Adrenal gland (tissue), 12 donors: Measurements from ENCODE around the gene LRP8. TPM values are rescaled to one million over a fixed set of nuclear protein-coding genes. Genes with fewer than 3 reads are reported as not detected.

ENCODE experiments used
- DNase-seq, 7 donors: peaks; one replicate each; pipeline ENCODE4 v3.0.0-alpha.2; 2019 to 2020
- H3K27ac ChIP-seq, 5 donors: fragments of 200-600 bp; sonication (generic) in 4 of 5; 1 replicate in 3 of 5; 2 replicates in 2 of 5; pipeline versions ENCODE4 v1.5.1 to v1.8.0; 2016 to 2020; ENCODE audit warnings: mild to moderate bottlenecking in 1 of 5
- H3K27me3 ChIP-seq: fragments of 200-600 bp; 2 replicates; pipeline ENCODE4 v1.8.0; 2021
- H3K36me3 ChIP-seq, 2 donors: fragments of 200-600 bp; replicated peaks in 1 of 2; 1 replicate in 1 of 2; 2 replicates in 1 of 2; pipeline versions ENCODE4 v1.5.1 to v1.8.0; 2018 to 2022
- H3K4me1 ChIP-seq, 2 donors: fragments of 200-600 bp; replicated peaks in 1 of 2; 1 replicate in 1 of 2; 2 replicates in 1 of 2; pipeline versions ENCODE4 v1.5.1 to v1.8.0; 2018 to 2021
- H3K4me3 ChIP-seq, 4 donors: fragments of 200-600 bp; sonication (generic) in 3 of 4; one replicate each; pipeline ENCODE4 v1.5.1; 2016 to 2018
- H3K9me3 ChIP-seq, 3 donors: fragments of 200-600 bp; sonication (generic) in 1 of 3; replicated peaks in 1 of 3; 1 replicate in 2 of 3; 2 replicates in 1 of 3; pipeline versions ENCODE4 v1.5.1 to v1.8.0; 2016 to 2021
- POLR2A ChIP-seq, 2 donors: fragments of 450-650 bp; IDR thresholded peaks; one replicate each; pipeline ENCODE4 v1.6.1; 2017; ENCODE audit warnings: antibody characterized with exemption in 2 of 2, mild to moderate bottlenecking in 2 of 2, moderate library complexity in 1 of 2
- WGBS, 4 donors: extraction: QIAGEN DNeasy Blood & Tissue Kit in 2 of 4; methylation state at CpG; one replicate each; pipeline versions ENCODE4 v1.1.5 to v1.1.7; 2013 to 2017; 5-methylcytosine and 5-hydroxymethylcytosine counted together
- intact Hi-C, 2 donors: fragments of 100-400 bp; cut with DNase I; formaldehyde crosslinking; loops; one replicate each; pipeline versions ENCODE4 v1.14.1 to v1.15.0; 2022 to 2023
- polyA plus RNA-seq, 3 donors: library from polyadenylated mRNA; stranded (reverse); fragments of 200-250 nt in 2 of 3; fragments of 350-450 nt in 1 of 3; fragmentation: Illumina TruSeq in 1 of 3; extraction: RNeasy Lipid Tissue Mini Kit (QIAGEN cat#74804) in 1 of 3; gene quantifications; one replicate each; pipeline ENCODE4 v1.2.3, GENCODE V29; 2013 to 2014
- total RNA-seq, 9 donors: library from RNA; depleted of rRNA in 4 of 9; stranded (reverse); fragments of >200 nt in 4 of 9; fragments of 120-200 nt in 1 of 9; fragmentation: NEBNext Ultra II Directional in 1 of 9; extraction: Animal tissue kit (Norgen Biotek cat#: 25700) in 1 of 9; gene quantifications; one replicate each; pipeline versions ENCODE4 v1.1.0 to v1.2.4, GENCODE V29; 2013 to 2023
- TF ChIP-seq, protein P1 (sequence below), 6 experiments: fragments of 450-650 bp in 4 of 6; fragments of 200-600 bp in 2 of 6; sonication (generic) in 1 of 6; IDR thresholded peaks; 1 replicate in 5 of 6; 2 replicates in 1 of 6; pipeline versions ENCODE4 v1.5.1 to v1.8.0; 2016 to 2021; ENCODE audit warnings: antibody characterized with exemption in 6 of 6, mild to moderate bottlenecking in 2 of 6, moderate library complexity in 1 of 6
- donor health status: healthy with polysubstance abuse.
- donor health status: Bipolar disorder and iron deficiency.
- donor health status: DM: yes; HTN: yes; CAD: no.
- donor health status: DM: no; HTN: no; CAD: no.
- donor health status: DM: no; HTN: no; CAD: no.
- donor health status: DM: yes; HTN: yes; CAD: no.

The LRP8 gene
- total and polyA plus RNA-seq, 12 donors, result 0.64 to 7.6 (median 2.7) TPM

DNA sequence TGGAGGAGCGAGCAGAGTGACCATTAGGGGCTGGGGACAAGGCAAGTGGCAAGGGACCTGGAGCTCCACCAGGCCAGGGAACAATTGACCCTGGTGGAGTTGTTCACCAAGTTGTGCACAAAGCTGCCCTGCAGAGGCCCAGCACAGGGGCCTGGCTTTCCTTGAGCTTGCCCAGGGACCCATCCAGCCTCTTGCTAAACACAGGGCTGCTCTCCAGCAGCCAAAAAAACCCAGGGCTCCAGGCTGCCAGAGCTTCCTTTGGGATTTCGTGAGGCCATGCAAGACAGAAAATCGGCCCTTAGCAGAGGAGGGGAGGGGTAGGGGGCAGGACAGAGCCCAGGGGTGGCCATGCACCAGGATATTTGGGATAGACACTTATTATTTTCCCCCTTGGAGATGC, 32.6 kb downstream of the LRP8 start:
- Histone ChIP-seq H3K4me3 (no peak overlapping the region), H3K27me3 (no peaks in the 10 kb centered on the region), H3K27ac (no peak overlapping the region), H3K4me1 (peaks cover 0 to 4% of the 10 kb centered on the region in 2 donors), H3K36me3 (no peaks in the 10 kb centered on the region), H3K9me3 (no peaks in the 10 kb centered on the region)
- 71 to 93% (median 86%) methylated on average over 1 to 3 of the region's 3 CpGs for WGBS, 4 donors
- DNase-seq, result no peak
- TF ChIP-seq, protein P1, sequence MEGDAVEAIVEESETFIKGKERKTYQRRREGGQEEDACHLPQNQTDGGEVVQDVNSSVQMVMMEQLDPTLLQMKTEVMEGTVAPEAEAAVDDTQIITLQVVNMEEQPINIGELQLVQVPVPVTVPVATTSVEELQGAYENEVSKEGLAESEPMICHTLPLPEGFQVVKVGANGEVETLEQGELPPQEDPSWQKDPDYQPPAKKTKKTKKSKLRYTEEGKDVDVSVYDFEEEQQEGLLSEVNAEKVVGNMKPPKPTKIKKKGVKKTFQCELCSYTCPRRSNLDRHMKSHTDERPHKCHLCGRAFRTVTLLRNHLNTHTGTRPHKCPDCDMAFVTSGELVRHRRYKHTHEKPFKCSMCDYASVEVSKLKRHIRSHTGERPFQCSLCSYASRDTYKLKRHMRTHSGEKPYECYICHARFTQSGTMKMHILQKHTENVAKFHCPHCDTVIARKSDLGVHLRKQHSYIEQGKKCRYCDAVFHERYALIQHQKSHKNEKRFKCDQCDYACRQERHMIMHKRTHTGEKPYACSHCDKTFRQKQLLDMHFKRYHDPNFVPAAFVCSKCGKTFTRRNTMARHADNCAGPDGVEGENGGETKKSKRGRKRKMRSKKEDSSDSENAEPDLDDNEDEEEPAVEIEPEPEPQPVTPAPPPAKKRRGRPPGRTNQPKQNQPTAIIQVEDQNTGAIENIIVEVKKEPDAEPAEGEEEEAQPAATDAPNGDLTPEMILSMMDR (IDR thresholded peaks at IDR 0.05), result no peak
- TF ChIP-seq POLR2A (IDR thresholded peaks at IDR 0.05), result no peak
- intact Hi-C loops, result no loop called here

DNA sequence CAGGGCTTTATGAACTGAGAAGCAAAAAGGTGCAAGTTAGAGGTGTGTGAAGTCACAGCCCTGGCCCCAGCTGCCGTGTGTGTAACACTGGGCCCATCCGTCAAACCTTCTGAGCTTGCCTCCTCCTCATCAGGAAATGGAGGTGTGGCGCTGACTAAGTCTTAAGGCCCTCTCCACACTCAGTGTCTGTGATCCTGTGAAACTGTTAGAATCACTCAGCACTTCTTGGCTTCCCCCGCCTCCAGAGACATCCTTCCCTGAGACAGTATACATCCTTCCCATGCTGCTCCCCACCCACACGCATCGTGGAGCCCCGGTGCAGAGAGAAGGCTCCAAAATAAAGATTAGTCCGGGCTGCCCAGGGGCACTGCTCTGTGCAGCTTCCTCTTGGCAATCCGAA, 33.3 kb downstream of the LRP8 start:
- H3K36me3 ChIP-seq, result no peaks in the 10 kb centered on the region
- H3K9me3 ChIP-seq, result no peaks in the 10 kb centered on the region
- no peak overlapping the region for H3K4me3 ChIP-seq
- H3K27me3 ChIP-seq, result no peaks in the 10 kb centered on the region
- 79 to 98% (median 85%) methylated on average over 5 to 9 of the region's 9 CpGs for WGBS, 4 donors
- intact Hi-C loops, result no loop called here
- TF ChIP-seq POLR2A (IDR thresholded peaks at IDR 0.05), result no peak
- TF ChIP-seq, protein P1 (IDR thresholded peaks at IDR 0.05), result no peak
- no peak for DNase-seq
- peaks cover 0 to 4% of the 10 kb centered on the region in 2 donors for H3K4me1 ChIP-seq
- H3K27ac ChIP-seq, result no peak overlapping the region

DNA sequence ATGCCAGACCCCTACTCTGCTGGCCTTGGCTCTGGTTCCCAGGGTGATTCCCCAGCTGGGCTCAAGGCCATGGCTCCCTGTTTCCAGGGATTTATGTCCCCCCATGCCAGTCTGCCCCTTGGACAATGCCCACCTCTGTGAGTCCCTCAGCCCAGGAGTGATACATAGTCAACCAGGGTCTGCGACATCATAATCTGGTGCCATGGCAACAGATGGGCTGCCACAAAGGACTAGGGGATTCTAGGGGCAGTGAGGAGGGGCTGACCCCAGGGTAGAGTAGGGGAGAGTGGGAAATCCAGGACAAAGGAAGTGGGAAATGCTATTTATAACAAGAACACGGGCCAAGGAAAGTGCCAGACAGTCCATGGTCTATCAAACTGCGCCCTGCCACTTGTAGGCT, 33.8 kb downstream of the LRP8 start:
- Histone ChIP-seq H3K9me3 (no peaks in the 10 kb centered on the region), H3K27me3 (no peaks in the 10 kb centered on the region), H3K36me3 (no peaks in the 10 kb centered on the region), H3K4me1 (peaks cover 0 to 4% of the 10 kb centered on the region in 2 donors), H3K27ac (no peak overlapping the region), H3K4me3 (no peak overlapping the region)
- DNase-seq, result no peak
- TF ChIP-seq POLR2A (IDR thresholded peaks at IDR 0.05), result no peak
- TF ChIP-seq, protein P1 (IDR thresholded peaks at IDR 0.05), result no peak
- 76 to 85% (median 83%) methylated on average over 3 of the region's 3 CpGs for WGBS, 4 donors
- intact Hi-C loops, result no loop called here

DNA sequence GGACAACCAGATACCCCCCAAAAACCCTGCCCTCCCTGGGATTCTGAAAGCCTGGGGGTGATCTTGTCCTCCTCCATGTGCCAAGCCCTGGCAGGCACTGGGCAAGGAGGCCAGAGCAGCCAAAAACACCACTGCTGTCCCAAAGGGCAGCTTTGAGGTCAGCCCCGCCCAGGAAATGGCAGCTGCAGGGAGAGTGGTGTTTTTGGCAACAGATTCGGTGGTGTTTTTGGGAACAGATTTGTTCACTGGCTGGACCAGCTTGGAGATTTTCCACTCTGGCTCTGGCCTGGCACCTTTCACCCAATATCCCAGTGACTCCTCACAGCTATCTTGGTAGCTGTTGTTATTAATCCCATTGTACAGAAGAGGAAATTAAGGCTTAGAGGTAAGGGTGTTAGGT, 34.7 kb downstream of the LRP8 start:
- DNase-seq, result peak in 2 of 7 donors; percentile 11 to 21
- H3K4me1 ChIP-seq, result peaks cover 0 to 4% of the 10 kb centered on the region in 2 donors
- intact Hi-C loops, result no loop called here
- H3K27me3 ChIP-seq, result no peaks in the 10 kb centered on the region
- no peaks in the 10 kb centered on the region for H3K9me3 ChIP-seq
- H3K36me3 ChIP-seq, result no peaks in the 10 kb centered on the region
- TF ChIP-seq POLR2A (IDR thresholded peaks at IDR 0.05), result no peak
- TF ChIP-seq, protein P1 (IDR thresholded peaks at IDR 0.05), result no peak
- no peak overlapping the region for H3K4me3 ChIP-seq
- peak overlapping the region in 1 of 5 donors; percentile 1 for H3K27ac ChIP-seq
- 64 to 72% (median 69%) methylated on average over 1 to 2 of the region's 2 CpGs for WGBS, 4 donors
